Putamen (tissue), 1 donor: ENCODE measurements around the gene FAM241A.
A peak's percentile ranks its signal among the peaks of the same experiment; 100 is the strongest.
"Not testable (repeated sequence)": the region's sequence is repeated elsewhere in the genome, so short reads cannot be mapped to it uniquely, and the experiment has no call there.

ENCODE experiments used
- DNase-seq: peaks from one replicate; pipeline ENCODE4 v3.0.0-alpha.2; 2016; ENCODE audit warnings: low spot score

Gene FAM241A

DNA sequence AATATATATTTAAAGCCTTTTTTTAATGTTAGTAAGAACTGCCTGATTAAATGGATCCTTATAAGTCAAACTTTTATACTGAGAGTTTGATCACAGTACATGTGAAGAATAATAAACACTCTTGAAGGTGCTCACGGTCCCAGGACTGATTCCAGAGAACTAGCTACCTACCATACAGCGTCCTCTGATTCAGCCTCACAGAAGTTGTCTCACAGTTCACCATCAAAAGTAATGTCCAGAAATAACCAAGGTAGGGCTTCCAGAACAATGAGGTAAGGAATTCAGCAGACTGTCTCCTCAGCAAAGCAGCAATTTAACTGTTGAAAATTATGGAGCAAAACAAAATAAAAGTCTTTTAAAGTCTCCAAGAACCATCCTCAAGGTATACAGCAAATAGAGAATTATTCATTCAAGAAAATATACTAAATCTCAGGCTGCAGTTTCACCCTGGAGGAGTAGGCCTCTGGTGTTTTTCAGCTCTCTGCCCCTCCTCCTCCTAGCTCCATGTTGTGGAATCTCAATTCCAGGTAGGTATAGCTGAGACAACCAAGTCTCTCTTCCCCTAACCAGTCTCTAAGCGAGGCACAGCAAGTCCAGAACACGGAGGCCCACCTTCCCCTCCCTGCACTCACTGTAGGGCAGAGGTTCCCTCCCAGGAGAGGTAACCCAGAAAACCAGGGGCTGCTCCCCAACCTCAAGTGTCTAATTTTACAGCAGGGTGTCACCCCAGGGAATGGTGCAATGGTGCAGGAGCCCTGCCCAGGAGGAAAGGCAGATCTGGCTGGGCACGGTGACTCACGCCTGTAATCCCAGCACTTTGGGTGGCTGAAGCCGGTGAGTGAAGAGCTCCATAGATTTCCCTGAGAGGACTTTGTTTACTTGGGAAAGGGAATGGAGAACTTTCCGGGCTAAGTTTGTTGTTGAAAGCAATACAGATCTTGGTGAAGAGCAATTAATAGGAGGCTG is 28.6 kb downstream of the FAM241A start:
- no peak for DNase-seq

GRCh38 chr4:112175840-112176239 is 30.6 kb downstream of the FAM241A start:
- DNase-seq: no peak

DNA sequence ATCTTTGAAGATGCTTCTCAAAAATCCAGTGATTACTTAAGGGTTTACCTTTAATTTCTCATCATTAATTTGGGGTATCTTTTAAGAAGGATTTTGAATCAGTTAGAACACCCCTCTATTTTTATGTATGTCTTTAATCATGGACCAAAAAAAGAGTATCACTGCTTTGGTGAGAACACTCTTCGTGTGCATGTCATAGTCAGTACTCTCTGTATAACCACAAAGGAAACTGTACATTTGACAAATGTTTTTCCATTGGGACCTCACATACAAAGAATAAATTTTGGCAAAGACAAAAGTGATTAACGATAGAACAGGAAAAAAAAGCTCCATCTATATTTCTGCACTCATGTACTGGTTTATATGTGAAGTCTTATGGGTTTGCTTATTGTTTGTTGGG is 31.3 kb downstream of the FAM241A start:
- DNase-seq: no peak

DNA sequence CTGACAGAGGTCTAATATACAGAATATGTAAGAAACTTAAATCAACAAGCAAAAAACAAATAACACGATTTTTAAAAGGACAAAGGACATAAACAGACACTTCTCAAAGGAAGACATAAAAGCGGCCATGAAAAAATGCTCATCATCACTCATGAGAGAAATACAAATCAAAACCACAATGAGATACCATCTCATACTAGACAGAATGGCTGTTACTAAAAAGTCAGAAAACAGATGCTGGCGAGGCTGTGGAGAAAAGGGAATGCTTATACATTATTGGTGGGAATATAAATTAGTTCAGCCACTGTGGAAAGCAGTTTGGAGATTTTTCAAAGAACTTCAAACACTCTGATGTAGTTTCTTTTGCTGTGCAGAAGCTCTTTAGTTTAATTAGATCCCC is 33.5 kb downstream of the FAM241A start:
- not testable (repeated sequence) for DNase-seq

DNA sequence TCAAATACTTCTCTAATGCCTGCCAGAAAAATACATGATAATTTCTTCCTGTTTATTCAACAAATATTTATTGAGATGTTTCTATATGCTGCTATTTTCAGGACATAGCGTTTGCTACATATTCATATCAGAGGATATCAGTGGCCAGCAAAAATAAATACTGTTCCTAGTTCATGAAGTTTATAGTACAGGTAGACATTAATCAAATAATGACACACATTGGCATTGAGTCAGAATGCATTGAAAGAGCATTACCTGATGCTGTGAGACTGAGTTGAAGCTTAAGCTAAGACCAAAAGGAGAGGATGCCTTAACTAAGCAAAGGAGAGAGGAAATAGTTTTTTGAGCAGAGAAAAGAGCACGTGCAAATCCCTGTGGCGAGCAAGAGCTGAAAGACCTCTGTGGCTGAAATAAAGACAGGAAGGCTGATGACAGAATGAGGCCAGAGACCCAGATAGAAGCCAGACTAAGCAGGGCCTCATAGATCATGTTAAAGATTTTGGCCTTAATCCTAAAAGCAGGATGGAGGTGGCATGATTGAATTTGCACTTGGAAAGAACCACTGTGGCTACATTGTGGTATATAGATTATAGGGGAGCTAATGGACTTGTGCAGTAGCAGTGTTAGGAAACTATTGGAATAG is 36.2 kb downstream of the FAM241A start:
- no peak for DNase-seq

GRCh38 chr4:112182604-112183003 is 37.4 kb downstream of the FAM241A start:
- DNase-seq: peak; percentile 43

- DNase-seq: no peak
These were observed 38.0 kb downstream of the FAM241A start for GRCh38 chr4:112183252-112183651.

- no peak for DNase-seq
These were observed 39.2 kb downstream of the FAM241A start for GRCh38 chr4:112184438-112184837.

- no peak for DNase-seq
These were observed 40.1 kb downstream of the FAM241A start for GRCh38 chr4:112185334-112185733.

- DNase-seq: no peak
These were observed 40.8 kb downstream of the FAM241A start for GRCh38 chr4:112185740-112186670.

GRCh38 chr4:112189754-112190153 is 44.5 kb downstream of the FAM241A start:
- DNase-seq: no peak

DNA sequence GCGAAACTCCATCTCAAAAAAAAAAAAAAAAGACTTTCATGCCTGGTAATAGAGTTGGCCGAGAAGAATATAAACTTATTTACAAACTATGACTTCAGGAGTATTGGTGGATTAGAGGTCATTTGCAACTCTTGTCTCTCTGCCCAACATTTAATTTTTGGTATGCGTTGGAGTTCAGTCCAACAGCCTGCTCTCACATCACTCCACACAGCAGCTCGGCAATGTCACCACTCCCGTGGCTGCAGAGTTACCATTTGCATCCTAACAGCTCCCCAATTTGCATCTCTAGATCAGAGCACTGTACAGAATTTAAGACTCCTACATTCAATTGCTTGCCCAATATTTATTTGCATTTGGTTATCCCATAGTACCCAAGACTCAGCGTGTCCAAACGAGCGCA is 45.4 kb downstream of the FAM241A start:
- no peak for DNase-seq

DNA sequence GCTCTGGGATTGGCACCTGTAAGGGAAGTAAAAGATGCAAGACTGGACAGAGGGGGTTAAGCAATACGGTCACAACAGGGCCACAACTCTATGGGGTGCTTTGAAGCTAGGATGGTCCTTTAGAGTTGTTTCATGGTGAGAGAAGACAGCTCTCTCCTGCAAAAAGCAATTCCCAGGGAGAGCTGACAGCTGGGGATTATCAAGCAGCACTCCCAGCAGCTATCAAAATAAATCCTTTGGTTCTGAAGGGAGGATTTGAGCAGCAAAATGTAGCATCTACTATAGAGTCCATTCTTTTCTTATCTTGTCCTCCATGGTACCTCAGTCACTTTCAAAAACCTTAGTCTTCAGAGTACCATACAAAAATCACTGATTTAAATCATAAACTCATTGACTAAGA is 51.2 kb downstream of the FAM241A start:
- DNase-seq: no peak

DNA sequence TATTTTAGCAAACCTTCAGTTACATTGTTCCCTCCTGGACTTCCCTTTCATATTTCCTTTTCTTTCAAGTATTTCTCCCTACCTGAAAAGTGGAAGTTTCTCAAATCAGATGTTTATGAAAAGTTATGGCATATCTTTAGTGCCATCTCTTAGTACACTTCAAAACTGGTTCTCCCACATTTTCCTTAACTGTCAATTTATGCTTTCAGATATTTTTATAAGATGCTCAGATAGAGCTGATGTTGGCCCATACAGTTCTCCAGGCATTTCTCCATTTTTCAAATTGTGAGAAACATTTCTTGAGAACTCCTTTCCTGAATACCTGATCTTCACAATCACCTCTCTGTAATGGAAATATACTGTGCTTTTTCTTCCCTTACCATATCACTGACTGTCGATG is 53.8 kb downstream of the FAM241A start:
- DNase-seq: no peak

DNA sequence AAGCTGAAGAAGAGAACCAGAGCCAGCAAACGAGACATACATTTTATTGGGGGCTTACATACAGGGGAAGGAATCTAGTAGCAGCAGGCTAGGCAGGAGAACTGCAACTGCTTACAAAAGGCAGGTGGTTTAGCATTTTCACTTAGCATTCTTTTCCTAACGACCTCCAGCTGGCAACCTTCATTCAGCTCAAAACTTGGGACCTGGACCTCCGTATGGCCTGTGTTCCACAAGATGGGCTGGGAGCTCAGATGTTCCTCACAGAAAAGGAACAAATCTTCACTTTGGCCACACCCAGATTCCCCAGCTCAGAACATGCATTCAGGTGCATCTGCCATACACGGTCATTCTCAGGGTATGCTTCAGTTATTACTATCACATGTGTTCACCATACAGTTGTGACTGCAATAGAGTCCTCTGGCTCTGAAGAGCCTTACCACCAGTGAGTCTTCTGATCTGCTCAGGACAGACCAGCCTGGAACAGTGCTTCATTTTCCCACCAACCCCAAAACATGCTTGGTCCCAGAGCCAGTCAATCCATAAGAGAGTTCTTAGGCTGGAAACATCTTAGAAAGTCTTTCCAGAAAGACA is 56.8 kb downstream of the FAM241A start:
- DNase-seq: no peak

- no peak for DNase-seq
These were observed 58.3 kb downstream of the FAM241A start for GRCh38 chr4:112203593-112203992.

GRCh38 chr4:112206431-112206830 is 61.2 kb downstream of the FAM241A start:
- no peak for DNase-seq

DNA sequence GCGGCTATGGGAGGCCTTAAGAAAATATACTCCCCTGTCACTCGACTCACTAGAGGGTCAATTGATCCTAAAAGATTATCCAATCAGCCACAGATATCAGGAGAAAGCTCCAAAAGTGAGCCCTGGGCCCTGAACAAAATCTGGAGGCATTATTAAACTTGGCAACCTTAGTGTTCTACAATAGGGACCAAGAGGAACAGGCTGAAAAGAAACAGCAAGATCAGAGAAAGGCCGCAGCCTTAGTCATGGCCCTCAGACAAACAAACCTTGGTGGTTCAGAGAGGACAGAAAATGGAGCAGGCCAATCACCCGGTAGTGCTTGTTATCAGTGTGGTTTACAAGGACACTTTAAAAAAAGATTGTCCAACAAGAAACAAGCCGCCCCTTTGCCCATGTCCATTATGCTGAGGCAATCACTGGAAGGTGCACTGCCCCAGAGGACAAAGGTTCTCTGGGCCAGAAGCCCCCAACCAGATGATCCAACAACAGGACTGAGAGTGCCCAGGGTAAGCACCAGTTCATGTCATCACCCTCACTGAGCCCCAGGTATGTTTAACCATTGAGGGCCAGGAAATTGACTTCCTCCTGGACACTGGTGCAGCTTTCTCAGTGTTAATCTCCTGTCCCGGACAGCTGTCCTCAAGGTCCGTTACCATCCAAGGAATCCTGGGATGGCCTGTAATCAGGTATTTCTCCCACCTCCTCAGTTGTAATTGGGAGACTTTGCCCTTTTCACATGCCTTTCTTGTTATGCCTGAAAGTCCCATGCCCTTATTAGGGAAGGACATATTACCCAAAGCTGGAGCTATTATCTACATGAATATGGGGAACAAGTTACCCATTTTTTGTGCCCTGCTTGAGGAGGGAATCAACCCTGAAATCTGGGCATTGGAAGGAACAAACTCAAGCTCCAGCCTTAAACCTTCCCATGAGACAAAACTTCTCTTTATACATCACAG is 63.2 kb downstream of the FAM241A start:
- not testable (repeated sequence) for DNase-seq

GRCh38 chr4:112210777-112211176 is 65.5 kb downstream of the FAM241A start:
- no peak for DNase-seq

DNA sequence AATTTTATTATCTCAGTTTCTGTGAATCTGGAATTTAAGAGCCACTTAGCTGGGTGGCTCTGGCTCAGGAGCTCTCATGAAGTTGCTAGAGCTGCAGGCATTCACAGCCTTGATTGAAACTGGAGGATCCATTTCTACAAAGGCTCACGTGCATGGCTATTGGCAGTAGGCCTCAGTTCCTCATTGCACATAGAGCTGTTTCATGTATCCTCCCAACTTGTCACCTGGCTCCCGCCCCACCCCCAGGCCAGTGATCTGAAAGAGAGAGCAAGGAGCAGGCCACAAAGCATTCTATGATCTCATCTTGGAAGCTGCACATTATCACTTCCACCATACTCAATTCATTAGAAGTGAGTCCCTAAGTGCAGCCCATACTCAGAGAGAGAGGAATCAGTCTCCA is 67.8 kb downstream of the FAM241A start:
- no peak for DNase-seq

DNA sequence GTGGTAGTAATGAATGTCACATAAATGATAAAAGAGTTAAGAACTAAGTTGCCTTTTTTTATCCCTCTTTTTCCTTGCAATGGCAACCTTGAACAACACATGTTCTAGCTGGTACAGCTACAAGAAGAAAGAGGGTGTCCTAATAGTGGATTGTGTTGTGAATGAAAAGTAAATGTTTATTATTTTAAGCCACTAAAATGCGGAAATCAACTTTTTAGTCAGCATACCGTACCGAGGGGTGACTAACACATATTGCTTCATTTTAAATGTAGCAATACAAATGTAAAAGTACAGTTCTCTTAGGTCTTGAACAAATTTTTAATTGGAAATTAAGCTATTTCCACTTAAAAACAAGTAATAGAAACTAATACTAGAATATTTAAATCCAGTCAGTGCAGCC is 68.6 kb downstream of the FAM241A start:
- no peak for DNase-seq
